ENCODE results near the gene PPP2R5C. TPM values are rescaled to one million over a fixed set of nuclear protein-coding genes. Genes with fewer than 3 reads are reported as not detected.

The PPP2R5C gene
- total and polyA plus RNA-seq, 3 donors from 2014 or later, result 106 to 166 (median 126) TPM

DNA sequence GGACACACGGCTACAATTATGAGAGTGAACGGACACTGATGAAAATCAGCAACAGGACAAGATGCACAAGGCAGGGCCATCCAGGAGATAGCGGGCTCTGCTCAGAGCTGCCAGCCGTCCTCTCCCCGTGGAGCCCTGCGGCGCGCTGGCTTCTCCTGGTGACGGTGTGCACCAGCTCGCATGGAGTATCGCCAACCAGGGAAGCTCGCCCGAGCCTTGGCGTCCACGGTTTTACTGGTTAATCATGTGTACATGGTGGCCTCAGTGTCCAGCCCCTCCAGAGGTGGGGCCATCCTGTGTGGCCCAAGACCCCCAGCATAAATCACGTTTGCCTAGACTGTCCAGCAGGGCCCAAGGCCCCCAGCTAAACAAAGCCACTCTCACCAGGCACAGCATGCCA is 171.7 kb downstream of the PPP2R5C start:
- TF ChIP-seq, protein P1, sequence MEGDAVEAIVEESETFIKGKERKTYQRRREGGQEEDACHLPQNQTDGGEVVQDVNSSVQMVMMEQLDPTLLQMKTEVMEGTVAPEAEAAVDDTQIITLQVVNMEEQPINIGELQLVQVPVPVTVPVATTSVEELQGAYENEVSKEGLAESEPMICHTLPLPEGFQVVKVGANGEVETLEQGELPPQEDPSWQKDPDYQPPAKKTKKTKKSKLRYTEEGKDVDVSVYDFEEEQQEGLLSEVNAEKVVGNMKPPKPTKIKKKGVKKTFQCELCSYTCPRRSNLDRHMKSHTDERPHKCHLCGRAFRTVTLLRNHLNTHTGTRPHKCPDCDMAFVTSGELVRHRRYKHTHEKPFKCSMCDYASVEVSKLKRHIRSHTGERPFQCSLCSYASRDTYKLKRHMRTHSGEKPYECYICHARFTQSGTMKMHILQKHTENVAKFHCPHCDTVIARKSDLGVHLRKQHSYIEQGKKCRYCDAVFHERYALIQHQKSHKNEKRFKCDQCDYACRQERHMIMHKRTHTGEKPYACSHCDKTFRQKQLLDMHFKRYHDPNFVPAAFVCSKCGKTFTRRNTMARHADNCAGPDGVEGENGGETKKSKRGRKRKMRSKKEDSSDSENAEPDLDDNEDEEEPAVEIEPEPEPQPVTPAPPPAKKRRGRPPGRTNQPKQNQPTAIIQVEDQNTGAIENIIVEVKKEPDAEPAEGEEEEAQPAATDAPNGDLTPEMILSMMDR (IDR thresholded peaks at IDR 0.05), result no peak
- TF ChIP-seq POLR2A (IDR thresholded peaks at IDR 0.05), result no peak
- no peaks in the 10 kb centered on the region for H3K27me3 ChIP-seq
- no peaks in the 10 kb centered on the region for H3K9me3 ChIP-seq
- WGBS, 2 donors, result 84 to 94% methylated on average over 9 to 16 of the region's 16 CpGs
- no peak overlapping the region for H3K4me3 ChIP-seq
- peaks cover 5% of the 10 kb centered on the region for H3K4me1 ChIP-seq
- intact Hi-C loops (cut with DNase I; ENCODE audit: low total_unique reads), result no loop called here
- no peak overlapping the region for H3K27ac ChIP-seq
- DNase-seq, result no peak
- H3K36me3 ChIP-seq (ENCODE audit: low read depth, missing control alignments), result no peaks in the 10 kb centered on the region

DNA sequence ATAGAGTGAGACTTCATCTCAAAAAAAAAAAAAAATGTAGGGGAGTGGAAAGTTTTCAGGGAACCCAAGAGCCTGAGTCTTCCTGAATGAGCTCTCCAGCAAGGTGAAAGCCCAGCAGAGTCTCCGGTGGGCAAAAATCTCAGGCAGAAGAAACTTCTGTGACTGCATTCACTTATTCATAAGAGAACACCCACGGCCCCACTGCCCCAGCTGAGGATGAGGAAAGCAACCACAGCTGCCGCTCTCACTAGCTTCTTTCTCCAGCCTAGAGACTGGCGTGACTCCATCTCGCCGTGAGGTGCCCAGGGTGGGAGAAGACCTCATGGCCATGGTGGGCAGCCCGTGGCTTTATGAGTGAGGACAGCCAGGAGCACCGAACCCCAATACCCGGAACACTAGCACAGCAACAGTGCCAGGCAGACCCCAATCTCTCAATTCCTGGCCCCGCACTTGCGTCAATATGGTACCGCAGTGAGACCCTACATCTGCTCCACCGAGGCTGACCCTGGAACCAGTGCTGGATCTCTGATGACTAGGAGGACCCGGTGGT is 173.2 kb downstream of the PPP2R5C start:
- 90 to 93% methylated on average over 10 to 14 of the region's 14 CpGs for WGBS, 2 donors
- Histone ChIP-seq H3K4me3 (no peak overlapping the region), H3K9me3 (no peaks in the 10 kb centered on the region), H3K27me3 (no peaks in the 10 kb centered on the region), H3K36me3 (ENCODE audit: low read depth, missing control alignments) (no peaks in the 10 kb centered on the region), H3K4me1 (no peaks in the 10 kb centered on the region), H3K27ac (no peak overlapping the region)
- intact Hi-C loops (cut with DNase I; ENCODE audit: low total_unique reads), result no loop called here
- no peak for TF ChIP-seq POLR2A (IDR thresholded peaks at IDR 0.05)
- TF ChIP-seq, protein P1 (IDR thresholded peaks at IDR 0.05), result no peak
- no peak for DNase-seq

DNA sequence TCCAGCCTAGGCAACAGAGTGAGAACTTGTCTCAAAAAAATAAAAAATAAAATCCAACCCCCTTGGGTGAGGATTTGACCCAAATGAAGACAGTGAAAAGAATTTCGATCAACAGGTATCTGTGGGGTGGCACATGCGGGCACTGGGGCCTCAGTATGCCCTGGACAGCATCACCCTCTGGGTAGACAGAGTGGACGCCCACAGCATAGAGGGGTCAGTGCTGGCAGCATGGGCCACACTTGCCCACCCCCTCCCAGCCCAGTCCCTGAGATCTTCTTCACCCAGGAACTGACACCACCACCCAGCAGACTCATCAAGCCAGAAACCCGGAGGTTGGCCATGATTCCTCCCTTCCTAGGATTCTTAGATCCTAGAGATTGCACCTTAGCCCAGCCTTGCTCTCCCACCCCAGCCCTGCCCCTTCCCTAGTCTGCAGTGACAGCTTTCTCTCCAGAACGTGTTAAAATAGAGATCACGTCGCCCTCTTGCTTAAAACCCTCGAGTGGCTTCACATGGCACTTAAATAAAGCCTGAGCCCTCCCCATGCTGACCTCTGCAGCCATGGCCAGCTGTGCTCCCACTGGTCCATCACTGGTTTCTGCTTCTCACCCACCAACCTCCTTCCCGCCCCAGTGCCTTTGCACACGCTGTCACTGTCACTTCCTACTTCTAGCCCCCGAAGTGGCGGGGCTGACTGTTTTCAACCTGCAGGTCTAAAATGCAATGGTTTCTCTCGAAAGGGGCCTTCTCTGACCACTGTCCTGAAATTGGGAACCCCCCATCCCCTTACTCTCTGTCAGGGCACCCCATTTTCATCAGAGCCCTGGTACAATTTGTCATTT is 176.6 kb downstream of the PPP2R5C start:
- TF ChIP-seq, protein P1 (IDR thresholded peaks at IDR 0.05), result no peak
- no peak for TF ChIP-seq POLR2A (IDR thresholded peaks at IDR 0.05)
- intact Hi-C loops (cut with DNase I; ENCODE audit: low total_unique reads), result no loop called here
- no peak overlapping the region for H3K27ac ChIP-seq
- H3K27me3 ChIP-seq, result no peaks in the 10 kb centered on the region
- H3K4me3 ChIP-seq, result no peak overlapping the region
- DNase-seq, result no peak
- H3K9me3 ChIP-seq, result no peaks in the 10 kb centered on the region
- 62 to 69% methylated on average over 13 of the region's 13 CpGs for WGBS, 2 donors
- no peaks in the 10 kb centered on the region for H3K36me3 ChIP-seq (ENCODE audit: low read depth, missing control alignments)
- H3K4me1 ChIP-seq, result no peaks in the 10 kb centered on the region

DNA sequence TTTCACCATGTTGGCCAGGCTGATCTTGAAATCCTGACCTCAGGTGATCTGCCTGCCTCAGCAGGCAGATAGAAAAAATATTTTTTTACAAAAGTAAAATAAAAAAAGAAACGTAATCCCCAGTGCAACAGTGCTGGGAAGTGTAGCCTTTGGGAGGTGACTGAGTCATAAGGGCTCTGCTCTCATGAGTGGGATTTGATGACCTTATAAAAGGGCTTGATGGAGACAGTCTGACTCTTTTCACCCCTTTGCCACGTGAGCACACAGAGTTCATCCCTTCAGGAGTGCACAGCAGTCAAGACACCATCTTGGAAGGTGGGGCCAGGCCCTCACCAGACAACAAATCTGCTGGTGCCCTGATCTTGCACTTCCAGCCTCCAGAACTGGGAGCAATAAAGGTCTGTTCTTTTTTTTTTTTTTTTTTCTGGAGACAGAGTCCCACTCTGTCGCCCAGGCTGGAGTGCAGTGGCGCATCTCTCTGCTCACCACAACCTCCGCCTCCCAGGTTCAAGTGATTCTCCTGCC is 178.2 kb downstream of the PPP2R5C start:
- H3K4me1 ChIP-seq, result no peaks in the 10 kb centered on the region
- intact Hi-C loops (cut with DNase I; ENCODE audit: low total_unique reads), result no loop called here
- no peak overlapping the region for H3K27ac ChIP-seq
- no peak for DNase-seq
- WGBS, 2 donors, result 78% methylated on average over 5 of the region's 5 CpGs
- H3K4me3 ChIP-seq, result no peak overlapping the region
- no peaks in the 10 kb centered on the region for H3K36me3 ChIP-seq (ENCODE audit: low read depth, missing control alignments)
- no peak for TF ChIP-seq POLR2A (IDR thresholded peaks at IDR 0.05)
- TF ChIP-seq, protein P1 (IDR thresholded peaks at IDR 0.05), result no peak
- H3K9me3 ChIP-seq, result no peaks in the 10 kb centered on the region
- no peaks in the 10 kb centered on the region for H3K27me3 ChIP-seq

All from testis (tissue), 3 donors.